Measurements from ENCODE around the gene GGT1.

GRCh38 chr22:24567668-24568067 lies 35.3 kb upstream of the GGT1 start:
- TF ChIP-seq, protein P1, sequence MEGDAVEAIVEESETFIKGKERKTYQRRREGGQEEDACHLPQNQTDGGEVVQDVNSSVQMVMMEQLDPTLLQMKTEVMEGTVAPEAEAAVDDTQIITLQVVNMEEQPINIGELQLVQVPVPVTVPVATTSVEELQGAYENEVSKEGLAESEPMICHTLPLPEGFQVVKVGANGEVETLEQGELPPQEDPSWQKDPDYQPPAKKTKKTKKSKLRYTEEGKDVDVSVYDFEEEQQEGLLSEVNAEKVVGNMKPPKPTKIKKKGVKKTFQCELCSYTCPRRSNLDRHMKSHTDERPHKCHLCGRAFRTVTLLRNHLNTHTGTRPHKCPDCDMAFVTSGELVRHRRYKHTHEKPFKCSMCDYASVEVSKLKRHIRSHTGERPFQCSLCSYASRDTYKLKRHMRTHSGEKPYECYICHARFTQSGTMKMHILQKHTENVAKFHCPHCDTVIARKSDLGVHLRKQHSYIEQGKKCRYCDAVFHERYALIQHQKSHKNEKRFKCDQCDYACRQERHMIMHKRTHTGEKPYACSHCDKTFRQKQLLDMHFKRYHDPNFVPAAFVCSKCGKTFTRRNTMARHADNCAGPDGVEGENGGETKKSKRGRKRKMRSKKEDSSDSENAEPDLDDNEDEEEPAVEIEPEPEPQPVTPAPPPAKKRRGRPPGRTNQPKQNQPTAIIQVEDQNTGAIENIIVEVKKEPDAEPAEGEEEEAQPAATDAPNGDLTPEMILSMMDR (IDR thresholded peaks at IDR 0.05): no peak
- no peak for TF ChIP-seq POLR2AphosphoS5 (IDR thresholded peaks at IDR 0.05)
- TF ChIP-seq POLR2A (IDR thresholded peaks at IDR 0.05): no peak
